NCI-H2196 treated with DMSO at 0.1 percent for 48 hours (cell line): ENCODE measurements around the gene ICAM1.
A peak's percentile ranks its signal among the peaks of the same experiment; 100 is the strongest.

ENCODE experiments used
- DNase-seq: peaks from one replicate; lab custom pipeline; 2025; ENCODE audit not compliant: unreplicated experiment; lab: John Stamatoyannopoulos, UW

The ICAM1 gene

DNA sequence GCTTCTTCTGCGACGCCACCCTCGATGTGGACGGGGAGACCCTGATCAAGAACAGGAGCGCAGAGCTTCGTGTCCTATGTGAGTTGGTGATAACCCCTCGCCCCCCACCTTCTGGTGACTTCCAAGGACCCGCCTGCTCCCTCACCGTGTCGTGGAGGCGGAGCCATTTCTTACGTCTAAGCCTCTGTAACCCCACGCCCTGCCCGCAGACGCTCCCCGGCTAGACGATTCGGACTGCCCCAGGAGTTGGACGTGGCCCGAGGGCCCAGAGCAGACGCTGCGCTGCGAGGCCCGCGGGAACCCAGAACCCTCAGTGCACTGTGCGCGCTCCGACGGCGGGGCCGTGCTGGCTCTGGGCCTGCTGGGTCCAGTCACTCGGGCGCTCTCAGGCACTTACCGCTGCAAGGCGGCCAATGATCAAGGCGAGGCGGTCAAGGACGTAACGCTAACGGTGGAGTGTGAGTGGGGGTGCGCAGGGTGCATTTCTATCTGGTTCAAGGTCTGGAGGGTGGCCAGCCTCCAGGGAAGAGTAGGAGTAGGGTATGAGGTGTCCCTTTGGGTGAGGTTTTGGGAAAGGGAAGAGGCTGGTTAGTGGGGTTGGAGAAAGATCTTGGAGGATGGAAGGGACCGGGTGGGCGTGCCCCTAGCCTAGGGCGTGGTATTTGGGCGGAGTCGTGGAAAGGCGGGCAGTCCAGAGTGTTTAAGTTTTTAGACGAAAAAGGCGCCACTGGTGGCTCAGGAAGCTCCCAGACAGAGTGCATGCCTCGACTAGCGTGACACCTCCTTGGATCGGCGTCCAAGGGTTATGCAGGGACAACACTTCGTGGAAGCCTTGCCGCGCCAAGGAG, 22.1 kb downstream of the ICAM1 start:
- DNase-seq: no peak

DNA sequence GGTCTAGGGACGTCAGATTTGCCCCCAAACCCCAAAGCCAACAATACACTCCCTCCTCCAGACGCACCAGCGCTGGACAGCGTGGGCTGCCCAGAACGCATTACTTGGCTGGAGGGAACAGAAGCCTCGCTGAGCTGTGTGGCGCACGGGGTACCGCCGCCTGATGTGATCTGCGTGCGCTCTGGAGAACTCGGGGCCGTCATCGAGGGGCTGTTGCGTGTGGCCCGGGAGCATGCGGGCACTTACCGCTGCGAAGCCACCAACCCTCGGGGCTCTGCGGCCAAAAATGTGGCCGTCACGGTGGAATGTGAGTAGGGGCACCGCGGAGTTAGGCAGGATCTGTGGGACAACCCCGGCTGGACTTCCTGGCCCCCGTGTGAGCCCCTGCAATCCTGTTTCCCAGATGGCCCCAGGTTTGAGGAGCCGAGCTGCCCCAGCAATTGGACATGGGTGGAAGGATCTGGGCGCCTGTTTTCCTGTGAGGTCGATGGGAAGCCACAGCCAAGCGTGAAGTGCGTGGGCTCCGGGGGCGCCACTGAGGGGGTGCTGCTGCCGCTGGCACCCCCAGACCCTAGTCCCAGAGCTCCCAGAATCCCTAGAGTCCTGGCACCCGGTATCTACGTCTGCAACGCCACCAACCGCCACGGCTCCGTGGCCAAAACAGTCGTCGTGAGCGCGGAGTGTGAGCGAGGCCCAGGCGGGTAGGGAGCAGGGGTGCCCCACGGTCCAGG, 22.9 kb downstream of the ICAM1 start:
- no peak for DNase-seq

DNA sequence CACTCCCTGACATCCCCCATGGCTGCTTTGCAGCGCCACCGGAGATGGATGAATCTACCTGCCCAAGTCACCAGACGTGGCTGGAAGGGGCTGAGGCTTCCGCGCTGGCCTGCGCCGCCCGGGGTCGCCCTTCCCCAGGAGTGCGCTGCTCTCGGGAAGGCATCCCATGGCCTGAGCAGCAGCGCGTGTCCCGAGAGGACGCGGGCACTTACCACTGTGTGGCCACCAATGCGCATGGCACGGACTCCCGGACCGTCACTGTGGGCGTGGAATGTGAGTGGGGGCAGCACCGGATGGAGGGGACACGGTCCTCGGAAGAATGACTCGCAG, 23.4 kb downstream of the ICAM1 start:
- no peak for DNase-seq

DNA sequence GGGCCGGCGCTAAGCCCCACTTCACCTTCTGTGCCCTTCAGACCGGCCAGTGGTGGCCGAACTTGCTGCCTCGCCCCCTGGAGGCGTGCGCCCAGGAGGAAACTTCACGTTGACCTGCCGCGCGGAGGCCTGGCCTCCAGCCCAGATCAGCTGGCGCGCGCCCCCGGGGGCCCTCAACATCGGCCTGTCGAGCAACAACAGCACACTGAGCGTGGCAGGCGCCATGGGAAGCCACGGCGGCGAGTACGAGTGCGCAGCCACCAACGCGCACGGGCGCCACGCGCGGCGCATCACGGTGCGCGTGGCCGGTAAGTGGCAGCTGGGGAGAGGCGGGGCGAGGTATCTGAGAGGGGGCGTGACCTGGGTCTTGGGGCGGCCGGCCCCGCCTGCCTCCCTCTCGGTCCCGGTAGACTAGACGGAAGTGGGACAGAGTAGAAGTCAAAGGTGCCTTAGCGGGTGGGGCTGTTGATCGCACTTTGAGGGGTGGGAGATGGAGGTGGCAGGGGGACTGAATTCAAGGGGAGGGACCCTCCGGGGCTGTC, 24.5 kb downstream of the ICAM1 start:
- DNase-seq: no peak

DNA sequence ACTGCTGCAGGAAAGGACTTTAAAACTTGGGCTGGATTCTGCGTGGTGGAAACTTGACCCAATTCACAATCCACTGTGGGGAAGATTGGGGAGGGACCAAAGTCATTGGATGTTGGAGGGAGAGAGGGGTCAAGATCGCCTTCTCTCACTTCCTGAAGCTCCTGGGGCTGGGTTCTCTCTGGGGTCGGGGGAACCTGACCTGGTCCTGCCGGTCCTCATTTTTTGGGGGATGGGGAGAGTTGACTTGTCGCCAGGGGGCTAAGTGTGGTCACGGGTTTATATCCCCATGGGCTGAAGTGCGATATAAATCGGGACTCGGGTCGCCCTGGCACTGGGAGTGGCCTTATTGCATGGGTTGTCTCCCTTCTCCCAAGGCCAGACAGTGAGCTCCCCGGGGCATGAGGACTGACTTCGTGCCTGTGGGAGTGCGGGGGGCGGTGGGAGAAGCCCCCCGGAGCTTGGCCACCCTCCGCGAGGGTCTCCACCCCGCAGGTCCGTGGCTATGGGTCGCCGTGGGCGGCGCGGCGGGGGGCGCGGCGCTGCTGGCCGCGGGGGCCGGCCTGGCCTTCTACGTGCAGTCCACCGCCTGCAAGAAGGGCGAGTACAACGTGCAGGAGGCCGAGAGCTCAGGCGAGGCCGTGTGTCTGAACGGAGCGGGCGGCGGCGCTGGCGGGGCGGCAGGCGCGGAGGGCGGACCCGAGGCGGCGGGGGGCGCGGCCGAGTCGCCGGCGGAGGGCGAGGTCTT, 25.1 kb downstream of the ICAM1 start:
- DNase-seq: no peak

DNA sequence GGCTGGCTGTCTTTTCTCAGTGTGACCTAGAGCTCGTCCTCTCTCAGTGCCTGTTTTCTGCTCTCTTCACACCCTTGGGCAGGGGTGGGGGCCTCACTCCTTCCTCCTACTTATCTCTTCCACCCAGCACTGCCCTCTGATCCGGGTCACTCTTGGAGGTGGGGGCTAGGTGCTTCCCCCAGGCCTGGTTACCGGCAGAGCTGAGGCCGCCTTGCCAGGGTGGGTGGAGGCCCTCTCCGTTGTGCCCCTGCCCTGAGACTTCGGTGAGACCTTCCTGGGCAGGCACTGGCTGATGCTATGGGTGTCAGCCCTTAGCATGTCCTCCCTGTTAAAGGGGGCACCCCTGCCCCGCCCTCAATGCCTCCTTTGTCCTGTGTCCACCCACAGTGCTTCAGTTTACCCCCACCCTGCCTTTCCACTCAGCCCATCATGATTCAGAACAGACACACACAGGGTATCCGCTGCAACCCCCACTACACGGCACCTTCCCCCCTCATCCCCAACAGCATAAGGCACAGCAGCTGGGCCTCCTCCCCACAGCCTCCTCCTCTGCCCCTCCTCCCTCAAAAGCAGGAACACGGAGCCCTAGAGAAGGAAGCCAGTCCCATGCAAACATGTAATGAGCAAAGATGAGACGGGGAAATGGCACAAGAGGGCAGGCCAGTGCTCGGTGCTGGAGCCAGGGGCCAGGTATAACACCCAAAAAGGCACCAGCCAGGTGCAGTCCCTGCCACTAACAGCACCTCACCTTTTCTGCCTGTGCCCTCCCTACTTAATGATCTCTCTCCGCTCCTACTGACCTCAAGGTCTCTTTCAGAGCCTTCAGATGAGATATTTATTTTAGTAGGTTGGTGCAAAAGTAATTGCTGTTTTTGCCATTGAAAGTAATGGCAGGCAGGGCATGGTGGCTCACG, 28.9 kb downstream of the ICAM1 start:
- no peak for DNase-seq

DNA sequence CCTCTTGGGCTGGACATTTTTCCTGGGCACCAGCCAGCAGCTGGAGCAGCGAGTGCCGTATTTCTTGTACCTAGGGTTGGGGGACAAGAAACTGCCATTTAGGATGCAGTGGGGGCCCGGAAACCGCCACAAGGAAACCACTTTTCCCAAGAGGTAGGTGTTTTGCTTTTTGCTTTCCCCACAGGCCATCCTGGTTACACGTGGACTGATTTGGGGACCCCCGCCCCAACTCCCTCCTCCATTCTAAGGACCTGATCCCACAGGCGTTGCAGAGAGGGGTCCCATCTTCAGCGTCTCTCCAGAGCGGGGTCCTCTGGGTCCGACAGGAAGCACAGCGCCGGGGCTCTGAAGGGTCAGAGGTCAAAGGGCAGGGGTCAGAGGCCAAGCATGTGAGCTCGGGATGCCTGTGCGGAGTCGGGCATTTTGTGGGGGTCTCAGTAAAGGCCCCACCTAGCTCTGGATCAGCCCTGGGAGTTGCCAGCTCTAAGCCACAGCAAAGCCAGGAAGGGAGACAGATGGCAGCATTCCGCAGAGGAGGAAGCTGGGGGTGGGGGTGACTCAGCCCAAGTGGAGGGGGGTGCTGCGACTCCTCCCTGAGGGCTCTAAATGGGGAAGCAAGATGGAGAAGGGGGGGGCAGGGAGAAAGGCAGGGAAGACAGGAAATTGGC, 34.4 kb downstream of the ICAM1 start:
- DNase-seq: no peak

DNA sequence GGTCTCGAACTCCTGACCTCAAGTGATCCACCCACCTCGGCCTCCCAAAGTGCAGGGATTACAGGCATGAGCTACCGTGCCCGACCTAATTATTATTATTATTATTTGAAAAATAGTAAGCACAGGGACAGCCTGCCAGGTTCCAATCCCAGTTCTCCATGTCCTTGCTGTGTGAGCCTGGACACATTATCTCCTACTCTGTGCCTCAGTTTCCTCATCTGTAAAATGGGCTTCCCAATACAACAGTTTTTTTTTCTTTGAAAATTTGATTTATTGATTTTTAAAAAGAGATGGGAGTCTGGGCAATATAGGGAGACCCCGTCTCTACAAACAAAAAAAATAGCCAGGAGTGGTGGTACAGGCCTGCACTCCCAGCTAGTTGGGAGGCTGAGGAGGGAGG, 35.4 kb downstream of the ICAM1 start:
- DNase-seq: no peak

DNA sequence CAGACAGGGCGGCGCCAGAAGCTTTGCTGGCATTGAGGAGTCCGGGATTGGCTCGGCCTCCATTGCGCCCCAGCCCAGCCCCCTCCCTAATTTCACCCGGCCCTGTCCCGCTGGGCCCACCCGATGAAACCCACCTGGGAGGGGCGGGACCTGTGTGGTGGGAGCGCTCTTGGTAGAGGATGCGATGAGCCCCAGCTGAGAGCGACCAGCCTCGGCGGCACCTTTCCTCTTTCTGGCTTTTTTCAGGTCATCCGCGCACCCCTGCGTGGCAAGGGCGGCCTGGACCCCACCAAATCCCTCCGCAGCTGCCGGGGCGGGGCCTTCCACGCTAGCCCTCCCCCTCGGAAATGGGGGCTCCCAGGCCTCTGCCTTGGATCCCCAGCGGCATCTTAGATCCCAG, 38.5 kb downstream of the ICAM1 start, which contains the start of gene ZGLP1:
Gene ZGLP1 (minus strand): TSS at position 393 of the 400 bp plus-strand sequence.
- DNase-seq: no peak

DNA sequence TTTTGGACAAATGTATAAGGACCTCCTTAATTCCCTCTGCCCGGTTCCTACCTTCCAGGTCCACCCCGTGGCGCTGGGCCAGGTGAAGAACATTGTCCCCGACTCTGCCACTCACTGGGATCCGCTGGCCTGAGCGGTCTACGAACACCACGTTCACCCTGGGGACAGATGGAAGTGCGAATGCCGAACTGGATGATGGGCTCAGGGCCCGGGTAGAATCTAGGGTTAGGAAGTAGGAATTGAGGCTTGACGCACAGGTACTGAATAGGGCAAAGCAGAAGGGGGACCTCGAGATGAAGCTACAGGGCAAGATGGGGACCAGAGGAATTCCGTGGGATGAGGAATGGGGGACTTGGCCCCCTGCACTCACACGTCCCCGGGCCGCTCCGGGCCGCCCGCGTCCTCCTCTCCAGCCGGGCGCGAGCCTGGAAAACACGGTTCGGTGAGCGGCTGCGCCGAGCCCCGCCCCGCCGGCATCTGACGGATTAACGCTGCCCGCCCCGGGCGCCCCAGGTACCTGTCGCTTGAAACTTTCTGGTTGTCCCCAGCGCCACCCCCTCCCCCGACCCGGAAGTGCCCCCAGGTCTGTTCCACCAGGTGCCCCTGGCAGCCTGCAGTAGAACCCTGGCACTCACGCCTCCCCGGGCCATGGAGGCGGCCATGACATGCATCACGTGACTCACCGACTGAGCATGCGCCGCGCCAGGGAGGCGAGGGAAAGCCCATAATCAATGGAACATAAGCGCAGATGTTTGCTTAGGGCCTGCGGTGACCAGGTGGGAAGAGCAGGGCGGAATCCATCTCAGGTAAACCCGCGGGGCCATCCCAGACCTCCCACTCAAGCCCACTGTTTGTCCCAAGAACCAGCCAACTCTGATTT, 44.7 kb downstream of the ICAM1 start, which contains the start of gene FDX2:
Gene FDX2 (minus strand): TSS at position 681 of the 880 bp plus-strand sequence. CDS start 19 bp downstream, at position 662.
- peak; percentile 82 for DNase-seq

DNA sequence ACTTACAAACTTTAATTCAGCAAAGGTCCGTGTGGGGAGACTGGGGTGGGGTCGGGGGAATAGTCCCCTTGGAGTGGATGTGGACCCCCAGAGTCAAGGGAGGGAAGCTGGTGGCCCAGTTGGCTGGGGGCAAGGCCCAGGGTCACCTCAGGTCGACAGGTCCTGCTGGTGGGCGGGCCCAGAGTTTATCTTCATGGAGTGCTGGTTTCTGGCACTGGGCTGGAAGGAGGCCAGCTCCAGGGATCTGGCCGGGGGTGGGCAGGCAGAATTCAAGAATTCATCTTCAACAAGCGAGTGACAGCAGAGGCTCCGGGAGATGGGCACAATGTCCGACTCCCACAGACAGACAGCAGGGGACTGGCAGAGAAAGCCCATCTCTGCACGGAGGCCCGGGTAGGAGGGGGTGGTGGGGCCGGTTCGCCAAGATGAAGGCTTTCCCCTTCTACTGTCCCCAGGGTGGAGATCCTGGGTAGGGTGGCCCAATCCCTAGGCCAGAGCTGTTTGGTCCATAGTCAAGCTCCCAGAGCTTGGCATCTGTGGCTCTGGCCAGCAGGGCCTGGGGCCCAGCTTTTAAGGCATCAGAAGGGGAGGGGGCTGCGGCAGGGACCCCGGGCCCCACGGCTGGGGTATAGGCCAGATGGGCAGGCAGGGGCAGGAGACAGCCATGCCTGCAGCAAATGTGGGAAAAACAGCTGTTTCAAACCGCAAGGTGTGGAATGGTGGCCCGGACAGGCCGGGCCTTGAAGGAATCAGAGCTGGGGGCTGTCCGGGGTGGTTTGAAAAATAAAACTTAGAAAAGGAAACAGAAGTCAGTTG, 45.5 kb downstream of the ICAM1 start:
- DNase-seq: no peak

DNA sequence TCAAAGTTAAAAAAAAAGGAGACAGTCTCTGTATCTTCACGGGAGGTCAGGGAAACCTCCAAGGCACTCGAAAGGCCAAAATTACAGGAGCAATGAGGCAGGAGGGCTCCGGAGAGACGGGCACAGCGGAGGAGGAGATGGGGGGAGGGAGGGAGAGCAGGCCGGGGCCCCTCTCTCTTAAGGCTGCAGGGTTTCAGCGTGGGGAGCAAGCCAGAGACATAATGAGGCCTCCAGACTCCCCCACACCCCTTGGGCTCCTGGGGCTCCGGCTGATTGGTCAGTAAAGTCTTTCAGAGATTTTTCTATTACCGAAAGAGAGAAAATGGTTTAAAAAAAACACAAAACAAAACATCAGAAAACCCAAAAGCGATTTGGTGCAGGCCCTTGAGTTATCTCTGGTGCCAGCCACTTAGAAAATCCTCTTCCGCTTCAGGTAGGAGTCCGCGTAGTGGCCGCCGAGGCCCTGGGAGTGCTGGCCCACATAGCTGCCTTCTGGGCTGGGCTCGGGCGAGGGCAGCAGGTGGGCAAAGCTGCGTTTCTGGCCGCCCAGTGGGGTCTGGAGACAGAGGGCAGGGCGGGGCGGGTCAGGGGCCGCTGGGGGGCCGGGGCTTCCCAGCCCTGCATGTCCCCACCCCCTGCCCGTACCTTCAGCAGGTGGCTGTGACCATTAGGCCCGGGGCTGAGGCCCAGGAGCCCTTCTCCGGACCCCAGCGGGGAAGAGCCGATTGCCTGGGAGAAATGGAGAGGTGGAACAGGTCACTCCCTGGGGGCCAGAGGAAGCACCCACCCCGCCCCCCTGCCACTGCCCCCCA, 46.3 kb downstream of the ICAM1 start:
- DNase-seq: no peak

DNA sequence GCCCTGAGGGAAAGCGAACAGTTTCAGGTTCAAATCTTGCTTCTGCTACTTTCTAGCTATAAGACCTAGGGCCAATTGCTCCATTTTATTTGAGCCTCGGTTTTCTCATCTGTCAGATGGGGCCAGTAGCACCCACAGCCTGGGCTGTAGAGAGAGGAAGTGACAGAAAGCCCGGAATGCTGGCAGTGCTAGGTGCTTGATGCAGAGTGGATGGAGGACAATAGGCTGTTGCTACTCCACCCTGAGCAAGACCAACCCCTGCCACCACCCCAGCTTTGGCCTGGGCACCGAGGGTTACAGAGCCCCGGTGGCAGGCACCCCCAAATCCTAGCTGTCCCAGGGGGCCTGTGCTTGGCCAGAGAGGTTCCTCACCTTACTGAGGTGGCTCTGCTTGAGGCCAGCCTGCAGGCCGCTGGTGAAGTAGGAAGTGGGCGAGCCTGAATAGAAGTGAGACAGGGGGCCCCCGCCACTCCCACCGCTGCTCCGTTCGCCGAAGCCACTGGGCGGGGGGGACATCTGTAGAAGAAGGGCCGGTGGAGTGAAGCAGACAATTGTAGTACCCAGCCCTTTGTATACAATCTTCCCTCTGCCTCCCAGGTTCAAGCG, 47.0 kb downstream of the ICAM1 start:
- no peak for DNase-seq

DNA sequence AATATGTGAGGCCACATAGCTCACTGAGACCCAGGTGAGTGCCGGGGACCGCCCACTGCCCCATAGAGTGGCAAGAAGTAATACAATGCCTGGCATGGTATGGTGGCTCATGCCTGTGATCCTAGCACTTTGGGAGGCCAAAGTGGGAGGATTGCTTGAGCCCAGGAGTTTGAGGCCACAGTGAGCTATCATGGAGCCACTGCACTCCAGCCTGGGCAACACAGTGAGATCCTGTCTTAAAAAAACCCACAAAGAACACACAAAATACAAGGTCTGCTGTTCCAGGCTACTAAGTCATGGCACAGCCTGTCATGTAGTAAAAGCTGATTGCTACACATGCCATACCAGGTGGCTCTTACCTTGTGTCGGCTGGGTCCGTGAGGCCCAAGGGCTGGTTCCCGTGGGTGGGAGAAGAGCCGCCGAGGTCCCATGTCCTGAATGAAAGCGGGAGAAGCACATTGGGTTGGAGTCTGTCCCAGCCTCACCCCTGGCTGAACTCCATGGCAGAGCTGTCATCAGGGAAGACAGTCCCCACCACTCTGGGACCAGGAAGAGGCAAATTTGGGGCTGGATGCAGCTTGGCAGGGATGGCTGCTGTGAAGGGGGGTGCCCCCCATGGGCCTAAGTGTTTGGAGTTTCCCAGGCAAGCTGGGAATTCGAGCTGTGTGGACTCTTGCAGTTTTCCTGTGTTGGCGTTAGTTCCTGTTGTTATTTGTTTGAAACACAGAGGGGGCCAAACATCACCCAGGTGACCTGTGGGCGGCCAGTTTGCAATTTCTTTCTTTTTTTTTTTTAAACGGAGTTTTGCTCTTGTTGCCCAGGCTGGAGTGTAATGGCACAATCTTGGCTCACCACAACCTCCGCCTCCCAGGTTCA, 48.1 kb downstream of the ICAM1 start:
- DNase-seq: no peak

DNA sequence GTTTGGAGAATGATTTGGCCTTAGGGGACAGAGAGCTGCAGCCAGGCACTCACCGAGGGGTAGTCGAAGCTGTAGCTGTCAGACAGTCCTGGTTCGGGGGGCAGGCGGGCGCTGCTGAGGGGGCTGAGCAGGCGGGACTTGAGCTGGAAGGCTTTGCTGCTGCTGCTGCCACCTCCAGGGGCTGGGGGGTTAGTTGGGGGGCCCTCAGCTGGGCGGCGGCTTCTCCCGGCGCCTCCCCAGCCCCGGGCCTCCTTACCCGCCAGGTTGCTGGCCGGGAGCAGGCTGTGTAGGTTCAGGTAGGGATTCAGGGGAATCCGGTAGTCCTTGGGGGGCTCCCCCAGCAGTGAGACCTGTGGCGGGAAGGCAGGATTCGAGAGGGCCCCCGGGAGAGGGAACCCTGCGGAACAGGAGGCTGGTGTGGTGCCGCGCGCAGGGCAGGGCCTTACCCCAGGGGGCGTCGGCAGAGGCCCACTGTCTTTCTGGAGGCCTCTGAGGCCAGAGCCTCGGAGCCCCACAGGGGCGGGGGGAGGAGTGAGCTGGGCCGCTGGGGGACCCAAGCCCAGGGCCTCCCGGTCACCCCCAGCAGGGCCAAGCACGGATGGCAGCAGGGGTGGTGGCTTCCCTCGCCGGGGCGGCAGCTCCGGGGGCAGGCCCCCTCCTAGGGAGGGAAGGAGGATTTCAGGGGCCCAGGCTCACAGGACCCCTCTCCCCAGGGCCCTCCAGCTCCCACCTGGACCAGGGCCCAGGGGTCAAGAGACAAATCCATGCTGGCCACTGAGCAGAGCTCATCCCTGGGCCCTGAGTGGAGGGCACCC, 49.9 kb downstream of the ICAM1 start:
- no peak for DNase-seq
